CD4-positive, CD25-positive, alpha-beta regulatory T cell (primary cell): ENCODE results near the gene ATF4. TPM values are rescaled to one million over a fixed set of nuclear protein-coding genes. Genes with fewer than 3 reads are reported as not detected.

Experiments
- ATAC-seq, 2 donors: fragments of 150-1000 bp; cut with Tn5 transposase; one replicate each; pipeline ENCODE4 v1.10.0; 2021; ENCODE audit warnings: low read depth in 2 of 2, moderate number of reproducible peaks in 2 of 2, moderate library complexity in 1 of 2
- DNase-seq, 3 donors: peaks; one replicate each; pipeline versions ENCODE4 v3.0.0 to v3.0.0-alpha.2; 2012 to 2022; ENCODE audit warnings: mixed read lengths in 1 of 3
- H3K27ac ChIP-seq: one replicate; pipeline ENCODE4 v1.7.0; 2013; ENCODE audit warnings: mild to moderate bottlenecking, low read length; ENCODE audit not compliant: insufficient read depth, poor library complexity, severe bottlenecking
- H3K27me3 ChIP-seq: one replicate; pipeline ENCODE4 v1.7.0; 2013; ENCODE audit warnings: low read length; ENCODE audit not compliant: control insufficient read depth, insufficient read depth
- H3K36me3 ChIP-seq: one replicate; pipeline ENCODE4 v1.7.0; 2013; ENCODE audit warnings: mild to moderate bottlenecking, low read length, moderate library complexity; ENCODE audit not compliant: control insufficient read depth, insufficient read depth
- H3K4me1 ChIP-seq: 2 replicates; pipeline ENCODE4 v1.7.0; 2013; ENCODE audit warnings: mild to moderate bottlenecking, low read length; ENCODE audit not compliant: insufficient read depth, control insufficient read depth, poor library complexity, severe bottlenecking
- H3K4me3 ChIP-seq: one replicate; pipeline ENCODE4 v1.7.0; 2013; ENCODE audit warnings: low read depth, mild to moderate bottlenecking, low read length, moderate library complexity
- H3K9me3 ChIP-seq, 2 experiments: 1 replicate in 1 of 2; 2 replicates in 1 of 2; pipeline ENCODE4 v1.7.0; 2013; ENCODE audit warnings: low read length in 2 of 2, mild to moderate bottlenecking in 1 of 2, moderate library complexity in 1 of 2; ENCODE audit not compliant: control insufficient read depth in 2 of 2
- H3K27ac Mint-ChIP-seq, 3 donors: one replicate each; pipeline ENCODE4 v1.8.0; 2020 to 2022; ENCODE audit warnings: mild to moderate bottlenecking in 3 of 3, mixed read lengths in 3 of 3, moderate library complexity in 2 of 3
- H3K27me3 Mint-ChIP-seq: one replicate; pipeline ENCODE4 v1.8.0; 2022; ENCODE audit warnings: mild to moderate bottlenecking, mixed read lengths
- H3K36me3 Mint-ChIP-seq: one replicate; pipeline ENCODE4 v1.8.0; 2020; ENCODE audit warnings: mixed read lengths
- H3K4me1 Mint-ChIP-seq, 4 donors: one replicate each; pipeline ENCODE4 v1.8.0; 2020 to 2022; ENCODE audit warnings: mixed read lengths in 4 of 4, mild to moderate bottlenecking in 1 of 4
- H3K4me3 Mint-ChIP-seq, 4 donors: one replicate each; pipeline ENCODE4 v1.8.0; 2020 to 2022; ENCODE audit warnings: mild to moderate bottlenecking in 4 of 4, mixed read lengths in 4 of 4, moderate library complexity in 3 of 4
- H3K9me3 Mint-ChIP-seq, 7 donors: one replicate each; pipeline ENCODE4 v1.8.0; 2020 to 2022; ENCODE audit warnings: mixed read lengths in 7 of 7, mild to moderate bottlenecking in 3 of 7, moderate library complexity in 2 of 7
- polyA plus RNA-seq, 4 donors: library from polyadenylated mRNA; unstranded; fragments of 300-500 nt; fragmentation: Illumina TruSeq; gene quantifications; one replicate each; pipeline ENCODE4 v1.2.3, GENCODE V29; 2021
- total RNA-seq: library from RNA; stranded (reverse); gene quantifications from one replicate; pipeline ENCODE4 v1.2.3, GENCODE V29; 2022

Gene ATF4
- total and polyA plus RNA-seq, 5 donors from 2014 or later = 58.2 to 246 (median 70.5) TPM

- H3K9me3 ChIP-seq = no peaks in the 10 kb centered on the region
- Mint-ChIP-seq H3K27ac (no peak overlapping the region), H3K36me3 (no peaks in the 10 kb centered on the region), H3K9me3 (peaks cover 0 to 2% (median 0%) of the 10 kb centered on the region in 7 donors), H3K4me3 (peak overlapping the region in 1 of 4 donors; percentile 44), H3K27me3 (no peaks in the 10 kb centered on the region), H3K4me1 (peaks cover 0 to 23% (median 11%) of the 10 kb centered on the region in 4 donors)
- H3K27ac ChIP-seq = no peak overlapping the region
- H3K4me3 ChIP-seq = no peak overlapping the region
- peaks cover 16% of the 10 kb centered on the region for H3K4me1 ChIP-seq
- H3K36me3 ChIP-seq = no peaks in the 10 kb centered on the region
- no peaks in the 10 kb centered on the region for H3K27me3 ChIP-seq
- ATAC-seq (no peak), DNase-seq (no peak)
Measured at GRCh38 chr22:39498368-39498767, 22.0 kb upstream of the ATF4 start.

- Histone ChIP-seq H3K4me1 (peaks cover 20% of the 10 kb centered on the region), H3K27ac (no peak overlapping the region), H3K9me3 (no peaks in the 10 kb centered on the region), H3K4me3 (no peak overlapping the region), H3K27me3 (no peaks in the 10 kb centered on the region), H3K36me3 (no peaks in the 10 kb centered on the region)
- Mint-ChIP-seq H3K4me1 (peaks cover 0 to 27% (median 12%) of the 10 kb centered on the region in 4 donors), H3K27ac (peak overlapping the region in 1 of 3 donors; percentile 84), H3K4me3 (no peak overlapping the region), H3K36me3 (no peaks in the 10 kb centered on the region), H3K9me3 (peaks cover 0 to 2% (median 0%) of the 10 kb centered on the region in 7 donors), H3K27me3 (no peaks in the 10 kb centered on the region)
- no peak for DNase-seq
- ATAC-seq = no peak
Measured at GRCh38 chr22:39498802-39499201, 21.6 kb upstream of the ATF4 start.

GRCh38 chr22:39500101-39500500 lies 20.3 kb upstream of the ATF4 start:
- peaks cover 0 to 2% (median 0%) of the 10 kb centered on the region in 7 donors for H3K9me3 Mint-ChIP-seq
- H3K4me1 ChIP-seq = peaks cover 24% of the 10 kb centered on the region
- no peak overlapping the region for H3K27ac Mint-ChIP-seq
- H3K9me3 ChIP-seq = no peaks in the 10 kb centered on the region
- ATAC-seq (no peak), DNase-seq (no peak)
- H3K27ac ChIP-seq = no peak overlapping the region
- peaks cover 11% of the 10 kb centered on the region for H3K36me3 ChIP-seq
- H3K4me3 ChIP-seq = no peak overlapping the region
- H3K4me3 Mint-ChIP-seq = peak overlapping the region in 2 of 4 donors; percentile 81 to 82
- H3K4me1 Mint-ChIP-seq = peaks cover 0 to 35% (median 15%) of the 10 kb centered on the region in 4 donors
- no peaks in the 10 kb centered on the region for H3K27me3 Mint-ChIP-seq
- H3K27me3 ChIP-seq = no peaks in the 10 kb centered on the region
- peaks cover 5% of the 10 kb centered on the region for H3K36me3 Mint-ChIP-seq

- Histone ChIP-seq H3K36me3 (peaks cover 27% of the 10 kb centered on the region), H3K4me3 (no peak overlapping the region), H3K27ac (peak overlapping the region; percentile 71), H3K27me3 (no peaks in the 10 kb centered on the region), H3K4me1 (peaks cover 35% of the 10 kb centered on the region), H3K9me3 (no peaks in the 10 kb centered on the region)
- H3K36me3 Mint-ChIP-seq = peaks cover 20% of the 10 kb centered on the region
- DNase-seq = no peak
- ATAC-seq = no peak
- H3K27ac Mint-ChIP-seq = peak overlapping the region; percentile 91 to 99 (median 96)
- H3K4me3 Mint-ChIP-seq = peak overlapping the region; percentile 88 to 99 (median 96)
- no peaks in the 10 kb centered on the region for H3K27me3 Mint-ChIP-seq
- peaks cover 0 to 2% (median 0%) of the 10 kb centered on the region in 7 donors for H3K9me3 Mint-ChIP-seq
- H3K4me1 Mint-ChIP-seq = peaks cover 0 to 44% (median 29%) of the 10 kb centered on the region in 4 donors
Measured at GRCh38 chr22:39501644-39502108, 18.7 kb upstream of the ATF4 start.

GRCh38 chr22:39502109-39502788 lies 18.1 kb upstream of the ATF4 start, which contains the start of gene MIEF1:
MIEF1 (plus strand) TSS chr22:39502290; CDS start chr22:39511295, 9,005 bp downstream.
- H3K36me3 ChIP-seq = peaks cover 32% of the 10 kb centered on the region
- H3K4me1 Mint-ChIP-seq = peaks cover 0 to 46% (median 31%) of the 10 kb centered on the region in 4 donors
- peak within 1 kb of the TSS; percentile 90 for H3K4me3 ChIP-seq
- peaks cover 22% of the 10 kb centered on the region for H3K36me3 Mint-ChIP-seq
- H3K27ac Mint-ChIP-seq = peak within 1 kb of the TSS; percentile 91 to 99 (median 96)
- H3K9me3 Mint-ChIP-seq = peaks cover 0 to 2% (median 0%) of the 10 kb centered on the region in 7 donors
- peak within 1 kb of the TSS; percentile 88 to 99 (median 96) for H3K4me3 Mint-ChIP-seq
- H3K9me3 ChIP-seq = no peaks in the 10 kb centered on the region
- DNase-seq = peak; percentile 78 to 96 (median 84)
- ATAC-seq = peak; percentile 95 to 96
- H3K27me3 ChIP-seq = no peaks in the 10 kb centered on the region
- peak within 1 kb of the TSS; percentile 71 for H3K27ac ChIP-seq
- H3K4me1 ChIP-seq = peaks cover 35% of the 10 kb centered on the region
- no peaks in the 10 kb centered on the region for H3K27me3 Mint-ChIP-seq

GRCh38 chr22:39502789-39503409 lies 17.5 kb upstream of the ATF4 start:
- Mint-ChIP-seq H3K9me3 (peaks cover 0 to 2% (median 0%) of the 10 kb centered on the region in 7 donors), H3K27me3 (no peaks in the 10 kb centered on the region), H3K4me3 (peak overlapping the region; percentile 88 to 99 (median 96)), H3K4me1 (peaks cover 0 to 46% (median 31%) of the 10 kb centered on the region in 4 donors), H3K27ac (peak overlapping the region; percentile 26 to 91 (median 62)), H3K36me3 (peaks cover 22% of the 10 kb centered on the region)
- H3K27ac ChIP-seq = peak overlapping the region; percentile 71
- no peaks in the 10 kb centered on the region for H3K9me3 ChIP-seq
- ATAC-seq = no peak
- no peak for DNase-seq
- peak overlapping the region; percentile 90 for H3K4me3 ChIP-seq
- peaks cover 34% of the 10 kb centered on the region for H3K36me3 ChIP-seq
- peaks cover 35% of the 10 kb centered on the region for H3K4me1 ChIP-seq
- no peaks in the 10 kb centered on the region for H3K27me3 ChIP-seq

- no peak for ATAC-seq
- Histone ChIP-seq H3K36me3 (peaks cover 42% of the 10 kb centered on the region), H3K9me3 (no peaks in the 10 kb centered on the region), H3K27me3 (no peaks in the 10 kb centered on the region), H3K4me3 (peak overlapping the region; percentile 90), H3K27ac (no peak overlapping the region), H3K4me1 (peaks cover 35% of the 10 kb centered on the region)
- Mint-ChIP-seq H3K27ac (peak overlapping the region in 1 of 3 donors; percentile 91), H3K4me1 (peaks cover 5 to 52% (median 36%) of the 10 kb centered on the region in 4 donors), H3K4me3 (peak overlapping the region; percentile 88 to 99 (median 96)), H3K27me3 (no peaks in the 10 kb centered on the region), H3K36me3 (peaks cover 28% of the 10 kb centered on the region), H3K9me3 (peaks cover 0 to 2% (median 0%) of the 10 kb centered on the region in 7 donors)
- DNase-seq = no peak
Measured at GRCh38 chr22:39503630-39504029, 16.7 kb upstream of the ATF4 start.
